GM19468 (cell line): ENCODE results near the gene OR8H3.
"Not testable (repeated sequence)": the region's sequence is repeated elsewhere in the genome, so short reads cannot be mapped to it uniquely, and the experiment has no call there.

Experiments used
- ATAC-seq: cut with Tn5 transposase; IDR thresholded peaks from one replicate; pipeline ENCODE4 v1.9.1; 2021; ENCODE audit warnings: mild to moderate bottlenecking, moderate library complexity, moderate number of reproducible peaks; ENCODE audit not compliant: unreplicated experiment; ENCODE audit errors: extremely low read depth

Gene OR8H3

GRCh38 chr11:56122073-56122472 is at the start of gene OR8H3:
Gene OR8H3 (plus strand): TSS chr11:56122373. CDS start chr11:56122373, 0 bp downstream.
- no peak for ATAC-seq

- ATAC-seq = no peak
Observed at GRCh38 chr11:56089697-56090096, 32.5 kb upstream of the OR8H3 start.

GRCh38 chr11:56093008-56093407 is 29.2 kb upstream of the OR8H3 start, which contains the start of gene OR8I2:
Gene OR8I2 (plus strand): TSS chr11:56093308. CDS start chr11:56093308, 0 bp downstream.
- ATAC-seq = no peak

GRCh38 chr11:56103210-56103737 is 18.9 kb upstream of the OR8H3 start, which contains the start of gene OR8H2:
Gene OR8H2 (plus strand): TSS chr11:56103687. CDS start chr11:56105043, 1,356 bp downstream.
- ATAC-seq = no peak

GRCh38 chr11:56140151-56140661 is 18.0 kb downstream of the OR8H3 start, which contains the start of gene OR8J3:
Gene OR8J3 (minus strand): TSS chr11:56140201. CDS start chr11:56137718, 2,483 bp downstream.
- ATAC-seq = no peak

GRCh38 chr11:56143681-56144080 is 21.5 kb downstream of the OR8H3 start:
- not testable (repeated sequence) for ATAC-seq

- no peak for ATAC-seq
Observed at GRCh38 chr11:56151376-56151775, 29.2 kb downstream of the OR8H3 start.

- no peak for ATAC-seq
Observed at GRCh38 chr11:56152333-56152732, 30.2 kb downstream of the OR8H3 start.

- no peak for ATAC-seq
Observed at GRCh38 chr11:56160217-56160616, 38.0 kb downstream of the OR8H3 start, which contains the start of gene OR8K5. Gene OR8K5 (minus strand): TSS chr11:56160317. CDS start chr11:56160317, 0 bp downstream.

- ATAC-seq = no peak
Observed at GRCh38 chr11:56163804-56164203, 41.6 kb downstream of the OR8H3 start.

- ATAC-seq = no peak
Observed at GRCh38 chr11:56172256-56172830, 50.2 kb downstream of the OR8H3 start.
